Ishikawa (cell line): ENCODE results near the gene ZNF423.

ENCODE experiments used
- CEBPB ChIP-seq: IDR thresholded peaks from 2 replicates; pipeline ENCODE4 v1.6.1; 2012
- CREB1 ChIP-seq: IDR thresholded peaks from 2 replicates; pipeline ENCODE4 v1.6.1; 2012; ENCODE audit warnings: low read depth
- EGR1 ChIP-seq: IDR thresholded peaks from 2 replicates; pipeline ENCODE4 v1.6.1; 2012
- EP300 ChIP-seq: IDR thresholded peaks from 2 replicates; pipeline ENCODE4 v1.6.1; 2012; ENCODE audit warnings: borderline replicate concordance
- FOXM1 ChIP-seq: IDR thresholded peaks from 2 replicates; pipeline ENCODE4 v1.6.1; 2012; ENCODE audit warnings: low read depth, borderline replicate concordance
- NFIC ChIP-seq: IDR thresholded peaks from 2 replicates; pipeline ENCODE4 v1.6.1; 2012
- RAD21 ChIP-seq: IDR thresholded peaks from 2 replicates; pipeline ENCODE4 v1.6.1; 2012; ENCODE audit warnings: low read depth
- TAF1 ChIP-seq: IDR thresholded peaks from 2 replicates; pipeline ENCODE4 v1.6.1; 2012; ENCODE audit warnings: low read depth, mild to moderate bottlenecking
- TCF12 ChIP-seq: IDR thresholded peaks from 2 replicates; pipeline ENCODE4 v1.6.1; 2012; ENCODE audit warnings: low read depth
- TEAD4 ChIP-seq: IDR thresholded peaks from 2 replicates; pipeline ENCODE4 v1.6.1; 2012
- YY1 ChIP-seq: IDR thresholded peaks from 2 replicates; pipeline ENCODE4 v1.6.1; 2012; ENCODE audit warnings: low read depth
- ZBTB7A ChIP-seq: IDR thresholded peaks from 2 replicates; pipeline ENCODE4 v1.6.1; 2012; ENCODE audit warnings: low read depth
- TF ChIP-seq, protein P1 (sequence below): IDR thresholded peaks from 2 replicates; pipeline ENCODE4 v1.6.1; 2012
- TF ChIP-seq, protein P2 (sequence below): IDR thresholded peaks from 2 replicates; pipeline ENCODE4 v1.6.1; 2012; ENCODE audit warnings: low read depth, mild to moderate bottlenecking
- TF ChIP-seq, protein P3 (sequence below): IDR thresholded peaks from 2 replicates; pipeline ENCODE4 v1.6.1; 2012

ZNF423 gene

DNA sequence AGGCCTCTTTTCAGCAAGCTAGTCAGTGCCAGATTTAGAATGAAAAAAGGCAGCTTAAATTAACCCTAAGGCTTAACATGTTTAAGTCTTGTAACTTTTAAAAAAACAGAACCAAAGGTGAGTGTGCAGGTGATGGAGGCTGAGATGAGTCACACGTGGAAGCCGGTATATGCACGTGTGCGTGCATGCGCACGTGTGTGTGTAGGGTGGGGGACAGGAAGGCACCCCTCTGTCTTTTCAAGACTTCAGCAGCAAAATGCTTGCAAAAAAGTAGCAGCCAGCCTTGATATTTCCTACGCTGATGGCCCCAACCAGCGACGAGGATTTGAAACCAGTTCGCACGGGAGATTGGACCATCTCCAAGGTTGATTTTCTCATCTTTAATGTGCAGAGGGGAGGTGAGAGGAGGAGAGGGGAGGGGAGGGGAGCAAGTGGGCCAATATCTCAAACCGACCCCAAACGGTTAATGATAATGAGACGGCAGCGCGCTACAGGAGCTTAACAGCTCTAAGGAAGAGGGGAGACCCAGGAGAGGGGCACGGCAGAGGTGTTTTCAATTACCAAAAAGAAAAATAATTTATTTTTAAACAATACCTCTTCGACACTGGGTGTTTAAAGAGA, 154.7 kb downstream of the ZNF423 start:
- TF ChIP-seq, protein P1, sequence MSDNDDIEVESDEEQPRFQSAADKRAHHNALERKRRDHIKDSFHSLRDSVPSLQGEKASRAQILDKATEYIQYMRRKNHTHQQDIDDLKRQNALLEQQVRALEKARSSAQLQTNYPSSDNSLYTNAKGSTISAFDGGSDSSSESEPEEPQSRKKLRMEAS, result peak; percentile 68
- no peak for TF ChIP-seq NFIC
- TF ChIP-seq FOXM1, result no peak
- no peak for TF ChIP-seq RAD21
- TF ChIP-seq ZBTB7A, result peak; percentile 20; the same call in 1 of the 2 replicates
- TF ChIP-seq, protein P2, sequence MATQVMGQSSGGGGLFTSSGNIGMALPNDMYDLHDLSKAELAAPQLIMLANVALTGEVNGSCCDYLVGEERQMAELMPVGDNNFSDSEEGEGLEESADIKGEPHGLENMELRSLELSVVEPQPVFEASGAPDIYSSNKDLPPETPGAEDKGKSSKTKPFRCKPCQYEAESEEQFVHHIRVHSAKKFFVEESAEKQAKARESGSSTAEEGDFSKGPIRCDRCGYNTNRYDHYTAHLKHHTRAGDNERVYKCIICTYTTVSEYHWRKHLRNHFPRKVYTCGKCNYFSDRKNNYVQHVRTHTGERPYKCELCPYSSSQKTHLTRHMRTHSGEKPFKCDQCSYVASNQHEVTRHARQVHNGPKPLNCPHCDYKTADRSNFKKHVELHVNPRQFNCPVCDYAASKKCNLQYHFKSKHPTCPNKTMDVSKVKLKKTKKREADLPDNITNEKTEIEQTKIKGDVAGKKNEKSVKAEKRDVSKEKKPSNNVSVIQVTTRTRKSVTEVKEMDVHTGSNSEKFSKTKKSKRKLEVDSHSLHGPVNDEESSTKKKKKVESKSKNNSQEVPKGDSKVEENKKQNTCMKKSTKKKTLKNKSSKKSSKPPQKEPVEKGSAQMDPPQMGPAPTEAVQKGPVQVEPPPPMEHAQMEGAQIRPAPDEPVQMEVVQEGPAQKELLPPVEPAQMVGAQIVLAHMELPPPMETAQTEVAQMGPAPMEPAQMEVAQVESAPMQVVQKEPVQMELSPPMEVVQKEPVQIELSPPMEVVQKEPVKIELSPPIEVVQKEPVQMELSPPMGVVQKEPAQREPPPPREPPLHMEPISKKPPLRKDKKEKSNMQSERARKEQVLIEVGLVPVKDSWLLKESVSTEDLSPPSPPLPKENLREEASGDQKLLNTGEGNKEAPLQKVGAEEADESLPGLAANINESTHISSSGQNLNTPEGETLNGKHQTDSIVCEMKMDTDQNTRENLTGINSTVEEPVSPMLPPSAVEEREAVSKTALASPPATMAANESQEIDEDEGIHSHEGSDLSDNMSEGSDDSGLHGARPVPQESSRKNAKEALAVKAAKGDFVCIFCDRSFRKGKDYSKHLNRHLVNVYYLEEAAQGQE, result no peak
- no peak for TF ChIP-seq TAF1
- no peak for TF ChIP-seq CEBPB
- no peak for TF ChIP-seq TEAD4
- no peak for TF ChIP-seq EGR1
- TF ChIP-seq, protein P3, sequence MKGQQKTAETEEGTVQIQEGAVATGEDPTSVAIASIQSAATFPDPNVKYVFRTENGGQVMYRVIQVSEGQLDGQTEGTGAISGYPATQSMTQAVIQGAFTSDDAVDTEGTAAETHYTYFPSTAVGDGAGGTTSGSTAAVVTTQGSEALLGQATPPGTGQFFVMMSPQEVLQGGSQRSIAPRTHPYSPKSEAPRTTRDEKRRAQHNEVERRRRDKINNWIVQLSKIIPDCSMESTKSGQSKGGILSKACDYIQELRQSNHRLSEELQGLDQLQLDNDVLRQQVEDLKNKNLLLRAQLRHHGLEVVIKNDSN, result no peak
- no peak for TF ChIP-seq EP300
- no peak for TF ChIP-seq YY1
- no peak for TF ChIP-seq CREB1

DNA sequence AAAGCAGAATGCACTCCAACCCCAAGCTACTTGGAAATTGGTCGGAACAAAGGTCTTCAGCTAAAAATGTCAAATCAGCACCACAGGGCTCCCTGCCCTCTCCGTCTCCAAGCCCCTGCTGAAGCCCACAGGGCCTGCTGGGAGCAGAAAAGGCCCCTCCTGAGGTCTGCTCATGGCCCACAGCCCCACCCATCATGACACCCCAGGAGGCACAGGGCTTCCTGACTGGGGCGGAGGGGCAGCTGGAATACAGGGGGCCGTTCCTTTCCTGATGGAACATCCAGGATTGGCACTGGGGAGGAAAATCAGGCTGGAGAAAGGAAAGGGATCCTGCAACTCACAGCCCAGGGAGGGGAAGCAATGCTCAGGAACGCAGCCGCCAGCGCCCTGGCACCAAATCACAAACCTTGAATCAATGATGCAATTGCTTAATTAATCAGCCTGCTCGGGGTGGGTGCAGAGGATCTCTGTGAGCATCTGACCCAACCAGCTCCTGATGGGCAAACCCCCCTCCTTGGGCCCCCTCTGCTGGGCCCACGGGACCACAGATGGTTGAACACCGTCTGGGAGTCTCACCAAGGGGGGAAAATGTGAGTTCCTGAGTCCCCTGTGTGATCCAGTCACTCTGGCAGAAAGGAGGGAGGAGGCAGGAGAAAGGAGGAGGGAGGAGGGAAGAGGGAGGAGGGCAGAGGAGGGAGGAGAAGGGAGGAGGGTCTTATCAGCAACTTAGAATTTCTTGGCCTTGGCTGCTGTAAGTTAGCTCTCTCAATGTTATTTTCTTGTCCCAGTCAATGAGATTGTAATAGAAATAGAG, 155.5 kb downstream of the ZNF423 start:
- TF ChIP-seq NFIC (peak; percentile 55), RAD21 (no peak), EP300 (peak; percentile 75), TEAD4 (peak; percentile 52; the same call in 1 of the 2 replicates), ZBTB7A (peak; percentile 84), CEBPB (peak; percentile 83), TCF12 (peak; percentile 80), YY1 (no peak), CREB1 (no peak), TAF1 (peak; percentile 42; the same call in 1 of the 2 replicates), EGR1 (no peak), FOXM1 (peak; percentile 68; the same call in 1 of the 2 replicates)
- TF ChIP-seq, protein P3, result no peak
- TF ChIP-seq, protein P1, result no peak
- TF ChIP-seq, protein P2, result no peak

DNA sequence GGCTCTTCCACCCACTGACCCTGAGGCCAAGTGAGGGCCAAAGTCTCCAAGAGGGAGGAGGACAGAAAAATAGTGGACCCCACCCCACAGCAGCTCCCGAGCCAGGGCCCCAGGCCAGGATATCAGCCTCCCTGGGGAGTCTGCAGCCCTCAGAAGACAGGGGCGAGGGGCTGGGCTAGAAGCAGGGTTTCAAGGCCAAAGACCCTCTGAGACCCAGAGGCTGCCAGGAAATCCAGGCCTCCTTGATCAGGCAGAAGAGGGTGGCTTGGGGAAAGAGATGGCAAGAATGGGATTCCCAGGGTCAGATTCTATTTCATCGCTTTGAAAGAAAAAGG, 156.1 kb downstream of the ZNF423 start:
- TF ChIP-seq ZBTB7A, result 0 out of 2 replicates have a peak, but pooled peaks have one; percentile 8
- TF ChIP-seq RAD21, result no peak

DNA sequence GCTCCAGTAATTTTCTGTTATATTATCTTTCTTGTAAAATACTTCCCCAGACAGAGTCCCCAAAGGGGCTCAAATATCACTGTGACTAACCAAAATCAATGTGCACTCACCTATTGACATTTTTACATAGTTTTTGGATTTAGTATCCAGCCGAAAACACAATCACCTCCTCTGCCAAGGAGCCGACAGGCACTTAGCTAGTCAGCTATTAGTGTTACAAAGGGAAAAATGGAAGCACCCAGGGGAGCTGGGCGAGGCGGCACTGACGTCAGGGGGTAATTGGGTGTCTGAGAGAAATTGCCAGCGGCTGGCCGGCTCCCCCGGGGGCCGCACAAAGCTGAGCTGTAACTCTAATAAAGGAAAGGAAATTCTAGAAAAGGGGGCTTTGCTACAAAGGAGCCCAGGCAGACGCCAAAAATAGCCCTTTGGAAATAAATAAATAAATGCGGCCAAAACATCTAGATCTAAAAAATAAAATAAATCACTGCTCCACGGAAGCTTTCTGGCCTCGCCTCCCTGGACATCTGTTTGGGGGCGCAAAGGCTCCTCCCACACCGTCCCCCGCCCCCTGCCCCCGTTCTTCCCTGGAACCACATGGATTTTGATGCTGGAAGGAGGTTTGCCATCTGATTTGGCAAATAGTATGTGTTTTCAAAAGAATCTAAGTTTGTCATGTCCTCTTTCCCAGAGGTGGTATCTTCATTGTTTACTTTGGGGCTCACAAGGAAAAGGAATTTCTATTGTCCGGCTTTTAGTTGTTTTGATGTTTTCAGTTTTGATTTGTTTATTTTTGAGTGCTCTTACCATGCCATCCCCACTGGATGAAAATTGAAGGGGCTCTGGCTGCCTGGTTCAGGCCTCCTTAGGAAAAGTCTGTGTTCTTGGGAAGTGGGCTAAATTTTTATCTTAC, 156.7 kb downstream of the ZNF423 start:
- TF ChIP-seq FOXM1 (peak; percentile 94), CEBPB (0 out of 2 replicates have a peak, but pooled peaks have one; percentile 19), YY1 (peak; percentile 70), TAF1 (0 out of 2 replicates have a peak, but pooled peaks have one; percentile 13), RAD21 (no peak), ZBTB7A (no peak), TEAD4 (peak; percentile 78; the same call in 1 of the 2 replicates), NFIC (peak; percentile 82), EP300 (peak; percentile 98), TCF12 (peak; percentile 97), EGR1 (no peak), CREB1 (0 out of 2 replicates have a peak, but pooled peaks have one; percentile 35)
- TF ChIP-seq, protein P1, result peak; percentile 47
- TF ChIP-seq, protein P3, result no peak
- TF ChIP-seq, protein P2, result no peak
